Heart left ventricle (tissue), 13 donors: ENCODE data around the gene CNN3.

Experiments used
- CTCF ChIP-seq, 12 donors: fragments of 200-600 bp; sonication (generic) in 4 of 12; IDR thresholded peaks; one replicate each; pipeline versions ENCODE4 v1.5.0 to v1.8.0; 2018 to 2022; ENCODE audit warnings: antibody characterized with exemption in 12 of 12, mild to moderate bottlenecking in 5 of 12
- POLR2A ChIP-seq, 2 donors: fragments of 450-650 bp; IDR thresholded peaks; one replicate each; pipeline ENCODE4 v1.6.1; 2017; ENCODE audit warnings: antibody characterized with exemption in 2 of 2, mild to moderate bottlenecking in 2 of 2, moderate library complexity in 2 of 2
- donor health status: ischemic (EF 13 %, LVEDD 7.1; RV severe dilation, severe dysfunction).
- donor health status: DM: no; HTN: yes; CAD: no.
- donor health status: DM: no; HTN: no; CAD: no.
- donor health status: ischemic (EF 25% LVEDD 6.9; RV normal size, moderate dysfunction).
- donor health status: ischemic (EF 25% LVEDD 5.7; RV mildly dilated, moderate dysfunction).
- donor health status: ischemic (EF 35%, LVEDD 5.7; RV mildly dilated, moderate dysfunction).
- donor health status: nonischemic (EF 11% LVEDD 7.7; RV severe dilation, severe dysfunction).
- donor health status: DM: yes; HTN: yes; CAD: no.
- donor health status: PGD.
- donor health status: ischemic (EF 29% LVEDD 5.4; RV normal size, mild dysfunction).
- donor health status: nonischemic (EF 23%, LVEDD 6.1; RV moderate dilation, normal function).

DNA sequence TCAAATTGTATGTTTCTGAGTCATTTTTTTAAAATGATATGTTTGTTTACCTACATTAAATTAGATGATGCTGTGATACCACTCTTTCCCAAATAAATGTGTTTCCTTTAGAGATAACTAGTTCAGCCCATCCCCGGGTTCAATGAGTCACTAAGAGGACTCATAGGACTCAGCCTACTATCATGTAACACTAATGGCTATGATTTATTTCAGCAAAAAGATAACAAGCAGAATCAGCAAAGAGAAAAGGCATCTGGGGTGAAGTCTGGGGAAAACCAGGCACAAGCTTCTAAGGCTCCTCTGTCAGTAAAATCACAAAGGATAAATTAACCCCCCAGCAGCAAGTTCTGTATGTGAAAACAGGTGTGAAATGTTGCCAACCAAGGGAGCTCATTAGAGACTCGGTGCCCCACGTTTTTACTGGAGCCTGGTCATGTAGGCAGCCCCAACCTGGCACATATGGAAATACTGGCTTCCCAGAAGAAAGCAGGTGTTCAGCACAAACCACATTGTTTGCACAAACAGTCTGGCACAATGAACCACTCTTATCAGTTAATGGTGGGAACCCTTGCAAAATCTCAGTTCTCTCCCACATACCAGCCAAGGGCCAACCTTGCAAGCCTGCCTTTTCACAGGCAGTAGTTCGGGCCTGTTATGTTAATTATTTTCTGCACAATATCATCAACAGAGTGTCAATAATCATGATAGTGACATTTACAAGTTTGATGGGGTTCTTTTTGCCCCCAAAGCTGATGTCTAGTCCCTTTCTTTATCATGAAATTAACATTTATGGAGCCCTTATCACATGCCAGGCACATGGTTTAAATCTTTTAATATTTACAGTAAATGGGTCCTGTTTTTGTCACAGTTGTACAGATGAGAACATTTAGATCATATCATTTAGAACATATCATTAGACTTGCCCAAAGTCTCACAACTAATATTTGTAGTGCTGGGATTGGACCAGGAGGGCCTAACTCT lies 23.1 kb upstream of the CNN3 start:
- TF ChIP-seq CTCF (IDR thresholded peaks at IDR 0.05) (no peak), POLR2A (IDR thresholded peaks at IDR 0.05) (no peak)
